CD4-positive, alpha-beta T cell (primary cell): ENCODE results near the gene CDC14B. TPM values are rescaled to one million over a fixed set of nuclear protein-coding genes. Genes with fewer than 3 reads are reported as not detected.

ENCODE experiments used
- ATAC-seq: fragments of 200-7000 bp; cut with Tn5 transposase; one replicate; pipeline ENCODE4 v1.10.0; 2022; ENCODE audit warnings: mild to moderate bottlenecking; ENCODE audit not compliant: poor library complexity
- CTCF ChIA-PET: fragments of 350-600 bp; sonication (Branson Sonifier 250); formaldehyde crosslinking; loops from one replicate; lab custom pipeline; 2021; ENCODE audit warnings: antibody characterized with exemption, inconsistent platforms; lab: Charles Lee
- POLR2A ChIA-PET: fragments of 350-600 bp; sonication (Branson Sonifier 250); formaldehyde crosslinking; loops from one replicate; lab custom pipeline; 2021; ENCODE audit warnings: antibody characterized with exemption, inconsistent platforms; lab: Charles Lee
- DNase-seq, 14 experiments: peaks; one replicate each; pipeline ENCODE4 v3.0.0-alpha.2; 2013 to 2020; ENCODE audit warnings: mixed read lengths in 2 of 14
- H3K27ac ChIP-seq, 2 donors: one replicate each; pipeline versions ENCODE4 v1.5.1 to v1.7.0; 2013; ENCODE audit warnings: low read length in 2 of 2, low read depth in 1 of 2, mild to moderate bottlenecking in 1 of 2
- H3K27me3 ChIP-seq, 2 experiments: 1 replicate in 1 of 2; 2 replicates in 1 of 2; pipeline versions ENCODE4 v1.6.1 to v1.7.0; 2013; ENCODE audit warnings: low read length in 2 of 2, control low read depth in 1 of 2, mild to moderate bottlenecking in 1 of 2, moderate library complexity in 1 of 2; ENCODE audit not compliant: insufficient read depth in 2 of 2, control insufficient read depth in 1 of 2
- H3K36me3 ChIP-seq: one replicate; pipeline ENCODE4 v1.6.1; 2013; ENCODE audit warnings: low read length, control low read depth; ENCODE audit not compliant: insufficient read depth
- H3K4me1 ChIP-seq: one replicate; pipeline ENCODE4 v1.6.1; 2013; ENCODE audit warnings: low read length, control low read depth; ENCODE audit not compliant: insufficient read depth
- H3K4me3 ChIP-seq: one replicate; pipeline ENCODE4 v1.5.1; 2013; ENCODE audit warnings: mild to moderate bottlenecking, low read length, moderate library complexity
- H3K9me3 ChIP-seq, 2 experiments: 1 replicate in 1 of 2; 2 replicates in 1 of 2; pipeline versions ENCODE4 v1.6.1 to v1.7.0; 2013; ENCODE audit warnings: low read length in 2 of 2, mild to moderate bottlenecking in 2 of 2, control low read depth in 1 of 2, moderate library complexity in 1 of 2; ENCODE audit not compliant: control insufficient read depth in 1 of 2, insufficient read depth in 1 of 2
- H3K27ac Mint-ChIP-seq: one replicate; pipeline ENCODE4 v1.8.0; 2020; ENCODE audit warnings: mixed read lengths
- H3K27me3 Mint-ChIP-seq: one replicate; pipeline ENCODE4 v1.8.0; 2021; ENCODE audit warnings: mixed read lengths
- H3K36me3 Mint-ChIP-seq: one replicate; pipeline ENCODE4 v1.8.0; 2021; ENCODE audit warnings: low read depth, mixed read lengths
- H3K4me1 Mint-ChIP-seq: one replicate; pipeline ENCODE4 v1.8.0; 2021; ENCODE audit warnings: low read depth, mixed read lengths
- H3K4me3 Mint-ChIP-seq: one replicate; pipeline ENCODE4 v1.8.0; 2020; ENCODE audit warnings: mild to moderate bottlenecking, mixed read lengths
- H3K9me3 Mint-ChIP-seq: one replicate; pipeline ENCODE4 v1.8.0; 2020; ENCODE audit warnings: mixed read lengths
- intact Hi-C, 2 experiments: fragments of 100-400 bp; cut with DNase I in 1 of 2; cut with micrococcal nuclease in 1 of 2; formaldehyde crosslinking; loops; one replicate each; pipeline versions ENCODE4 v1.15.1 to v1.9.0; 2023 to 2025; cut with DNase I, micrococcal nuclease
- total RNA-seq, 174 experiments: library from RNA in 2 of 174; stranded (reverse) in 2 of 174; gene quantifications; one replicate each; pipeline ENCODE4 v1.2.3 and lab custom pipeline; 2021 to 2026
- TF ChIP-seq, protein P1 (sequence below): fragments of 200-600 bp; IDR thresholded peaks from one replicate; pipeline ENCODE4 v1.8.0; 2022; ENCODE audit warnings: antibody characterized with exemption, mild to moderate bottlenecking

Gene CDC14B
- total RNA-seq, 2 experiments from 2014 or later = 3.5 TPM

DNA sequence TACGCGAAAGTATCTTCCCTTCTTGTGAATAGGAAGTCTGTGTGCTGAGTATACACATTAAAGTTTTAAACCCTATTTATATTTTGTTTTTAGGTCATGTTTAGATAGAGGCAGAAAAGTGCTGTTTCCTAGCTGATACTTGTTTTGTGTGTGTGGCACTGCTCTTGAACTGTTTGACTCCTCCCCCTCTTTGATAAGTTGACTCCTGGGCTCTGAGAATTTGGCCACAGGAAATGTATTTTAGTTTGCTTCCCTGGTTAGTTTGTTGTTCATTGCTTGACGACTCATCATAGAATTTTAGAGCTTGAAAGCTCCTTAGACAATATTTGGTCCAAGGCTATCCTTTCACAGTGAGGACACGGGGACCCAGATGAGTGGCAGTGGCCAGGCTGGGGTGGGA, 2.0 kb upstream of the CDC14B start:
- Histone ChIP-seq H3K27ac (no peak overlapping the region), H3K4me3 (no peak overlapping the region), H3K27me3 (peaks cover 32 to 38% of the 10 kb centered on the region in 2 experiments), H3K36me3 (no peaks in the 10 kb centered on the region), H3K4me1 (peaks cover 15% of the 10 kb centered on the region), H3K9me3 (no peaks in the 10 kb centered on the region)
- no peaks in the 10 kb centered on the region for H3K9me3 Mint-ChIP-seq
- H3K27ac Mint-ChIP-seq = no peak overlapping the region
- CTCF ChIA-PET = no interaction called here
- no peak for DNase-seq
- ATAC-seq = no peak
- peaks cover 50% of the 10 kb centered on the region for H3K27me3 Mint-ChIP-seq
- intact Hi-C loops = no loop called here
- H3K4me1 Mint-ChIP-seq = peaks cover 15% of the 10 kb centered on the region
- TF ChIP-seq, protein P1, sequence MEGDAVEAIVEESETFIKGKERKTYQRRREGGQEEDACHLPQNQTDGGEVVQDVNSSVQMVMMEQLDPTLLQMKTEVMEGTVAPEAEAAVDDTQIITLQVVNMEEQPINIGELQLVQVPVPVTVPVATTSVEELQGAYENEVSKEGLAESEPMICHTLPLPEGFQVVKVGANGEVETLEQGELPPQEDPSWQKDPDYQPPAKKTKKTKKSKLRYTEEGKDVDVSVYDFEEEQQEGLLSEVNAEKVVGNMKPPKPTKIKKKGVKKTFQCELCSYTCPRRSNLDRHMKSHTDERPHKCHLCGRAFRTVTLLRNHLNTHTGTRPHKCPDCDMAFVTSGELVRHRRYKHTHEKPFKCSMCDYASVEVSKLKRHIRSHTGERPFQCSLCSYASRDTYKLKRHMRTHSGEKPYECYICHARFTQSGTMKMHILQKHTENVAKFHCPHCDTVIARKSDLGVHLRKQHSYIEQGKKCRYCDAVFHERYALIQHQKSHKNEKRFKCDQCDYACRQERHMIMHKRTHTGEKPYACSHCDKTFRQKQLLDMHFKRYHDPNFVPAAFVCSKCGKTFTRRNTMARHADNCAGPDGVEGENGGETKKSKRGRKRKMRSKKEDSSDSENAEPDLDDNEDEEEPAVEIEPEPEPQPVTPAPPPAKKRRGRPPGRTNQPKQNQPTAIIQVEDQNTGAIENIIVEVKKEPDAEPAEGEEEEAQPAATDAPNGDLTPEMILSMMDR = no peak
- H3K36me3 Mint-ChIP-seq = no peaks in the 10 kb centered on the region
- POLR2A ChIA-PET = interaction anchor here (1.1 kb wide), 1 partner anchor 55 kb away, joined by 3 read pairs; no protein-coding TSS in a partner anchor
- no peak overlapping the region for H3K4me3 Mint-ChIP-seq

- Mint-ChIP-seq H3K4me1 (peaks cover 15% of the 10 kb centered on the region), H3K4me3 (peak overlapping the region; percentile 91), H3K9me3 (no peaks in the 10 kb centered on the region), H3K36me3 (no peaks in the 10 kb centered on the region), H3K27me3 (peaks cover 51% of the 10 kb centered on the region), H3K27ac (no peak overlapping the region)
- DNase-seq (peak in 1 of 14 experiments; percentile 4), ATAC-seq (no peak)
- Histone ChIP-seq H3K9me3 (no peaks in the 10 kb centered on the region), H3K27me3 (peaks cover 32 to 41% of the 10 kb centered on the region in 2 experiments), H3K36me3 (no peaks in the 10 kb centered on the region), H3K4me1 (peaks cover 15% of the 10 kb centered on the region), H3K4me3 (no peak overlapping the region), H3K27ac (no peak overlapping the region)
- ChIA-PET POLR2A (interaction anchor here (2.5 kb wide), 1 partner anchor 54 kb away, joined by 7 read pairs; no protein-coding TSS in a partner anchor), CTCF (no interaction called here)
- TF ChIP-seq, protein P1 = no peak
- intact Hi-C loops = no loop called here
Observed at GRCh38 chr9:96620832-96621269, 1.2 kb upstream of the CDC14B start.

- Histone ChIP-seq H3K4me3 (peak overlapping the region; percentile 42), H3K4me1 (peaks cover 15% of the 10 kb centered on the region), H3K36me3 (no peaks in the 10 kb centered on the region), H3K27ac (no peak overlapping the region), H3K27me3 (peaks cover 32 to 43% of the 10 kb centered on the region in 2 experiments), H3K9me3 (no peaks in the 10 kb centered on the region)
- no peak for DNase-seq
- peak overlapping the region; percentile 73 for H3K27ac Mint-ChIP-seq
- no peaks in the 10 kb centered on the region for H3K36me3 Mint-ChIP-seq
- peak overlapping the region; percentile 91 for H3K4me3 Mint-ChIP-seq
- ChIA-PET POLR2A (interaction anchor here (1.1 to 2.5 kb wide), 2 partner anchors 13 to 54 kb away, joined by 3 to 7 read pairs; no protein-coding TSS in a partner anchor), CTCF (no interaction called here)
- TF ChIP-seq, protein P1 = no peak
- peaks cover 15% of the 10 kb centered on the region for H3K4me1 Mint-ChIP-seq
- H3K27me3 Mint-ChIP-seq = peaks cover 58% of the 10 kb centered on the region
- intact Hi-C loops = no loop called here
- no peaks in the 10 kb centered on the region for H3K9me3 Mint-ChIP-seq
- no peak for ATAC-seq
Observed at GRCh38 chr9:96620181-96620514, 505 bp upstream of the CDC14B start.
